RWPE1 (cell line): ENCODE results near the gene USP28.

ENCODE experiments used
- CTCF ChIA-PET: fragments of 350-600 bp; sonication (Branson Sonifier 250); formaldehyde crosslinking; extraction: SDS; loops from one replicate; lab custom pipeline; 2021; lab: Yijun Ruan, JAX
- POLR2A ChIA-PET: fragments of 400-600 bp; formaldehyde crosslinking; extraction: SDS; loops from one replicate; lab custom pipeline; 2020; ENCODE audit warnings: antibody characterized with exemption; ENCODE audit not compliant: low non-redundant PET; lab: Yijun Ruan, JAX
- DNase-seq: peaks from one replicate; pipeline ENCODE4 v3.0.0; 2012; ENCODE audit warnings: low spot score
- H3K27ac ChIP-seq: fragments of 450-650 bp; 2 replicates; pipeline ENCODE4 v1.5.1; 2017
- TF ChIP-seq, protein P1 (sequence below): fragments of 450-650 bp; conservative IDR thresholded peaks from 2 replicates; pipeline ENCODE4 v1.5.1; 2017; ENCODE audit warnings: low read depth, mild to moderate bottlenecking

The USP28 gene

DNA sequence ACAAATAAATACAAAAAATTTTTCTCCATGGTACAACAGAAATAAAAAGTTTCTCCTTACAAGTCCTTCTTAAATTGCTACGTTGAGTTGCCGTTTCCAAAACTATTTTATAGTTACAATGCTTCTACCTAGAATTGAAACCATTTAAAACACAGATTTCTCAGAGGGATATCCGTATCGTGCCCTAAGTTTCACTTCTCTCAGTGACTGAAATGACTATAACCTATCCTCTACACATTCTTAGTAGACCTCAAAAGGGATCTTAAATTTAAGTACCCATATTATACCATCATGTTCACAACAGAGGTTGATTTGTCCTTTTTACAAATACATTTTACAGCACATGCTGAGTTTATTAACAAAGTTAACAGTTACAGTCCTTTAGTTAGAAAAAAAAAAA lies 44.1 kb downstream of the USP28 start:
- no peak for DNase-seq
- ChIA-PET POLR2A (no interaction called here), CTCF (no interaction called here)
- TF ChIP-seq, protein P1, sequence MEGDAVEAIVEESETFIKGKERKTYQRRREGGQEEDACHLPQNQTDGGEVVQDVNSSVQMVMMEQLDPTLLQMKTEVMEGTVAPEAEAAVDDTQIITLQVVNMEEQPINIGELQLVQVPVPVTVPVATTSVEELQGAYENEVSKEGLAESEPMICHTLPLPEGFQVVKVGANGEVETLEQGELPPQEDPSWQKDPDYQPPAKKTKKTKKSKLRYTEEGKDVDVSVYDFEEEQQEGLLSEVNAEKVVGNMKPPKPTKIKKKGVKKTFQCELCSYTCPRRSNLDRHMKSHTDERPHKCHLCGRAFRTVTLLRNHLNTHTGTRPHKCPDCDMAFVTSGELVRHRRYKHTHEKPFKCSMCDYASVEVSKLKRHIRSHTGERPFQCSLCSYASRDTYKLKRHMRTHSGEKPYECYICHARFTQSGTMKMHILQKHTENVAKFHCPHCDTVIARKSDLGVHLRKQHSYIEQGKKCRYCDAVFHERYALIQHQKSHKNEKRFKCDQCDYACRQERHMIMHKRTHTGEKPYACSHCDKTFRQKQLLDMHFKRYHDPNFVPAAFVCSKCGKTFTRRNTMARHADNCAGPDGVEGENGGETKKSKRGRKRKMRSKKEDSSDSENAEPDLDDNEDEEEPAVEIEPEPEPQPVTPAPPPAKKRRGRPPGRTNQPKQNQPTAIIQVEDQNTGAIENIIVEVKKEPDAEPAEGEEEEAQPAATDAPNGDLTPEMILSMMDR = no peak
- no peak overlapping the region for H3K27ac ChIP-seq

DNA sequence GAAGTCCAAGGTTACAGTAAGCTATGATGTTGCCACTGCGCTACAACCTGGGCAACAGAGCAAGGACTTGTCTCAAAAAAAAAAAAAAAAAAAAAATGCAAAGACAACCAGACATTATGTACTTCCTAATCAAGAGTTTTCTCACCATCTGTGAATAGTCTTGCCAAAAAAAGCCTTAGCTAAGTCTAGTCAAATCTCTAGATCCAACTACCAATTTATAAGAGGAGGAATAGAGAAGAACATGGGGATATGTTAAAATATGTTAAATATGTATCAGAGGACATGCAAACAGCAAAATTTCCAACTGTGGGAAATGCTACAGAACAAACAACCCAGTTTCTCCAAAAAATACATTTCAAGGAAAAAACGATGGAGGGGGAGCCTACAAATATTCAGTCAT lies 45.6 kb downstream of the USP28 start:
- ChIA-PET POLR2A (no interaction called here), CTCF (no interaction called here)
- H3K27ac ChIP-seq = no peak overlapping the region
- TF ChIP-seq, protein P1 = no peak
- no peak for DNase-seq

DNA sequence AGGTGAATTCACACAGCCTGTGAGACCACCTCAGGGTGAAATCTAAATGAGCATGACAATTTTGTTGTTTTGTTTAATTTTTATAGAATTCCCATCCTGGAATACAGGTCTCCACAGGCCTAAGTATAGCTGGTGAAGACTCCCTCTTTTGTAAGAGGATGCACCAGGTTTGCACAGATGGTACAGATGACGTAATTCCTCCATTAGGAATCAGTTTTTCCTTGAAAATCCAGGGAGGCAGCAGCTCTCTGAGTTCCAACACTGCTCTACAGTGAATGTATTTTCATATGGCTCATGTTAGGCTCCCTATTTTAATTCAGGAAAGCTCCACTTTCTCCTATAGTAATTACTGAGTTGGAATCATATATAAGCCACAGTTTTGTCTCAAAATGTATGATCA lies 47.2 kb downstream of the USP28 start:
- ChIA-PET POLR2A (no interaction called here), CTCF (interaction anchor here (0.6 to 0.8 kb wide), 3 partner anchors 31 to 184 kb away, joined by 3 to 4 read pairs (median 4); no protein-coding TSS in a partner anchor)
- TF ChIP-seq, protein P1 = no peak
- no peak for DNase-seq
- no peak overlapping the region for H3K27ac ChIP-seq

DNA sequence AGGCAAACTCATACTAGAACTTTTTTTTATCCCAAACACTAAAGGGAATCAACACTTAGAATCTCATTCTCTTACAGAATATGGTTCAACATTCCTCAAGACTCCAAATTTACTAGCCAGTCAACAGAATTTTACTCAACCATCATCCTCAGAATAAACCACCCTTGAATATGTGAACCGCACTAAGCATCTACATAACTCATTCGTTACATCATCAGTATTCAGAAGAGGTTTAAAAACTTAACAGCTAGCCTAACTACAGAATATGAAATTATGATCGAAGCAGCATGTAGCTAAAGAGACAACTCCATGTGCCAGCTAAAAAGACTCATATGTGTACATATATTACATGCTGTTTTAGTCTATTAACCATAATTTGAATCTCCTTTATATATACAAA lies 47.9 kb downstream of the USP28 start:
- TF ChIP-seq, protein P1 = no peak
- no peak overlapping the region for H3K27ac ChIP-seq
- CTCF ChIA-PET = interaction anchor here (0.6 kb wide), 1 partner anchor 183 kb away, joined by 4 read pairs; no protein-coding TSS in a partner anchor
- POLR2A ChIA-PET = no interaction called here
- no peak for DNase-seq

DNA sequence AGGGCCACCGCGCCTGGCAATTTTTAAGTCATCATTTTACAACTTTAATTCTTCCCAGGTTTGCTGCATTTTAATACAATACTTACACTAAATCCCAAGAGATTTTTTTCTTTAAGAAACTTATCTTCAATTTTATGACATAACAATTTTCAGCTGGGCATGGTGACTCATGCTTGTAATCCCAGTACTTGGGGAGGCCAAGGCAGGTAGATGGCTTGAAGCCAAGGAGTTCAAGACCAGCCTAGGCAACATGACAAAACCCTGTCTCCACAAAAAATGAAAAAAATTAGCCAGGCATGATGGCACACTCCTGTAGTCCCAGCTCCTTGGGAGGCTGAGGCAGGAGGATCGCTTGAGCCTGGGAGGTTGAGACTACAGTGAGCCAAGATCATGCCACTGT lies 56.9 kb downstream of the USP28 start:
- DNase-seq = no peak
- CTCF ChIA-PET = no interaction called here
- TF ChIP-seq, protein P1 = no peak
- H3K27ac ChIP-seq = no peak overlapping the region
- POLR2A ChIA-PET = no interaction called here

DNA sequence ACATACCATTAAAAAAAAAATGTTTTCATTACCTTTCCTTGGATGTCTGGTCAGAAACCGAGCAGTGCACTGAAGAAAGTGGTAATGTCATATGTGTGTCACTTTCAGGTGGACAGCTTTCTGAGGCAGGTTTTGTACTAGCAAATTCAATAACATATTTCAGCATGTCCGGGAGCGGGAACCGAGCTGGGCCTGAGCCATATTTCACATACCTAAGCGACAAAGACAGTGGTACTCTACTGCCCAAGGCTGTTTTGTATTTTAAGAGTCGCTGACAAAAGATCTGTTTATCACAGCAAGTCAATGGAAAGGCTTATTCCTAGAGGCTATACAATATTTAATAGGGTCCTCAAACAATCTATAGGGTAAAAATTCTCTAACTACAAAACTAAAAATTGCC lies 57.7 kb downstream of the USP28 start:
- DNase-seq = no peak
- TF ChIP-seq, protein P1 = no peak
- ChIA-PET POLR2A (no interaction called here), CTCF (no interaction called here)
- no peak overlapping the region for H3K27ac ChIP-seq

DNA sequence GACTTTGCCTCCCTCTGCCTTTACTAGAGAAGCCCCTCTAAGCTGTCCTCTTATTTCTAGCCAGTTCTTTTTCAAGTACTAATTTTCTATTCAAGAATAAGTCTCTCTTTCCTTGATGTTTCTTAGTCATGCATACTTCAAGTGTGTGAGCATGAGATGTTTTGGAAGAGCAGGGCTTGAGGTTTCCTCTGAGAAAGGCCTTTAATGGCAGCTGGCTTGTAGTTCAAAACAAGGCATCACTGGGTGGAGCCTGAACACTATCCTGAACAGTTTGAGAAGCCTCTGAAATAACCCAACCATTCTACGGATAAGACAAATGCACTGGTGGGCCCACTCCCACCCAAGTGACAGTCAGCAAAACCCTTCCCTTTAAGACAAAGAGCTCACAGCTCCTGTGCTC lies 58.2 kb downstream of the USP28 start:
- DNase-seq = no peak
- no peak overlapping the region for H3K27ac ChIP-seq
- TF ChIP-seq, protein P1 = no peak
- CTCF ChIA-PET = no interaction called here
- POLR2A ChIA-PET = no interaction called here
